CD14-positive monocyte (primary cell): ENCODE data around the gene FAM13C. TPM values are rescaled to one million over a fixed set of nuclear protein-coding genes. Genes with fewer than 3 reads are reported as not detected.

ENCODE experiments used
- DNase-seq, 3 donors: peaks; one replicate each; pipeline ENCODE4 v3.0.0-alpha.2; 2011 to 2022
- H2AFZ ChIP-seq: 2 replicates; pipeline ENCODE4 v1.6.0; 2012; ENCODE audit warnings: mild to moderate bottlenecking, low read depth, low read length, inconsistent platforms; ENCODE audit not compliant: insufficient read depth, poor library complexity, severe bottlenecking
- H3K27ac ChIP-seq, 2 donors: 1 replicate in 1 of 2; 2 replicates in 1 of 2; pipeline ENCODE4 v1.5.1; 2012 to 2013; ENCODE audit warnings: low read length in 2 of 2, control low read depth in 1 of 2, inconsistent platforms in 1 of 2, low read depth in 1 of 2, mild to moderate bottlenecking in 1 of 2
- H3K27me3 ChIP-seq, 2 donors: one replicate each; pipeline versions ENCODE4 v1.6.0 to v1.6.1; 2011 to 2013; ENCODE audit warnings: low read length in 2 of 2; ENCODE audit not compliant: control insufficient read depth in 2 of 2, insufficient read depth in 2 of 2
- H3K36me3 ChIP-seq, 2 donors: replicated peaks in 1 of 2; 1 replicate in 1 of 2; 2 replicates in 1 of 2; pipeline versions ENCODE4 v1.5.1 to v1.6.1; 2012 to 2013; ENCODE audit warnings: low read length in 2 of 2, control low read depth in 1 of 2, inconsistent platforms in 1 of 2, mild to moderate bottlenecking in 1 of 2; ENCODE audit not compliant: insufficient read depth in 2 of 2, control insufficient read depth in 1 of 2
- H3K4me1 ChIP-seq, 2 donors: 1 replicate in 1 of 2; 2 replicates in 1 of 2; pipeline versions ENCODE4 v1.5.1 to v1.6.1; 2012 to 2013; ENCODE audit warnings: low read length in 2 of 2, control low read depth in 1 of 2, inconsistent platforms in 1 of 2, mild to moderate bottlenecking in 1 of 2, moderate library complexity in 1 of 2; ENCODE audit not compliant: insufficient read depth in 2 of 2, control insufficient read depth in 1 of 2
- H3K4me2 ChIP-seq: replicated peaks from 2 replicates; pipeline ENCODE3; 2012; ENCODE audit warnings: low read length, moderate library complexity, mild to moderate bottlenecking; ENCODE audit not compliant: poor library complexity, severe bottlenecking; ENCODE audit errors: extremely low read depth
- H3K4me3 ChIP-seq, 3 experiments: fragments of 200-600 bp in 1 of 3; sonication (generic) in 1 of 3; replicated peaks in 1 of 3; 1 replicate in 2 of 3; 2 replicates in 1 of 3; pipeline ENCODE4 v1.5.1; 2011 to 2013; ENCODE audit warnings: low read length in 3 of 3, mild to moderate bottlenecking in 3 of 3, control low read depth in 2 of 3, low read depth in 2 of 3, inconsistent platforms in 1 of 3, moderate library complexity in 1 of 3
- H3K79me2 ChIP-seq: 2 replicates; pipeline ENCODE4 v1.6.0; 2012; ENCODE audit warnings: mild to moderate bottlenecking, control low read depth, inconsistent platforms, low read length, moderate library complexity; ENCODE audit not compliant: insufficient read depth
- H3K9ac ChIP-seq: 2 replicates; pipeline ENCODE4 v1.6.0; 2017; ENCODE audit warnings: low read length, mild to moderate bottlenecking; ENCODE audit not compliant: insufficient read depth, poor library complexity, severe bottlenecking
- H3K9me3 ChIP-seq, 2 donors: replicated peaks in 1 of 2; 1 replicate in 1 of 2; 2 replicates in 1 of 2; pipeline versions ENCODE4 v1.5.1 to v1.6.1; 2012 to 2013; ENCODE audit warnings: low read length in 2 of 2, control low read depth in 1 of 2; ENCODE audit not compliant: control insufficient read depth in 1 of 2, insufficient read depth in 1 of 2
- H4K20me1 ChIP-seq: 2 replicates; pipeline ENCODE4 v1.6.0; 2012; ENCODE audit warnings: mild to moderate bottlenecking, low read length, control low read depth, moderate library complexity; ENCODE audit not compliant: insufficient read depth
- H3K27ac Mint-ChIP-seq, 7 donors: one replicate each; pipeline ENCODE4 v1.8.0; 2020; ENCODE audit warnings: mild to moderate bottlenecking in 7 of 7, mixed read lengths in 7 of 7, moderate library complexity in 6 of 7, inconsistent platforms in 2 of 7
- H3K27me3 Mint-ChIP-seq, 3 donors: one replicate each; pipeline ENCODE4 v1.8.0; 2021 to 2022; ENCODE audit warnings: low read depth in 3 of 3, mild to moderate bottlenecking in 3 of 3, mixed read lengths in 3 of 3, moderate library complexity in 3 of 3, inconsistent platforms in 1 of 3
- H3K36me3 Mint-ChIP-seq, 2 donors: one replicate each; pipeline ENCODE4 v1.8.0; 2020; ENCODE audit warnings: mixed read lengths in 2 of 2, inconsistent platforms in 1 of 2, mild to moderate bottlenecking in 1 of 2
- H3K4me1 Mint-ChIP-seq: one replicate; pipeline ENCODE4 v1.8.0; 2020; ENCODE audit warnings: mild to moderate bottlenecking, mixed read lengths
- H3K4me3 Mint-ChIP-seq, 2 donors: one replicate each; pipeline ENCODE4 v1.8.0; 2020; ENCODE audit warnings: mild to moderate bottlenecking in 2 of 2, mixed read lengths in 2 of 2, moderate library complexity in 1 of 2
- H3K9me3 Mint-ChIP-seq, 7 donors: one replicate each; pipeline ENCODE4 v1.8.0; 2020 to 2022; ENCODE audit warnings: mixed read lengths in 7 of 7, mild to moderate bottlenecking in 6 of 7, moderate library complexity in 6 of 7, inconsistent platforms in 2 of 7
- WGBS: methylation state at CpG from one replicate; pipeline ENCODE4 v1.1.5; 2013; ENCODE audit warnings: missing lambda C conversion rate; ENCODE audit not compliant: insufficient coverage; 5-methylcytosine and 5-hydroxymethylcytosine counted together
- intact Hi-C, 2 donors: fragments of 100-400 bp; cut with micrococcal nuclease; formaldehyde crosslinking; loops; one replicate each; pipeline versions ENCODE4 v1.15.0 to v1.15.1; 2023
- polyA plus RNA-seq, 3 donors: library from polyadenylated mRNA; depleted of rRNA in 1 of 3; unstranded in 2 of 3; stranded (reverse) in 1 of 3; fragments of 300-500 nt in 2 of 3; fragments of >200 nt in 1 of 3; fragmentation: Illumina TruSeq in 2 of 3; gene quantifications; 1 replicate in 2 of 3; 2 replicates in 1 of 3; pipeline ENCODE4 v1.2.3, GENCODE V29; 2012 to 2021
- TF ChIP-seq, protein P1 (sequence below): fragments of 200-600 bp; IDR thresholded peaks from one replicate; pipeline ENCODE4 v1.8.0; 2022; ENCODE audit warnings: antibody characterized with exemption, mild to moderate bottlenecking

Gene FAM13C
- polyA plus RNA-seq, 3 donors = not detected

DNA sequence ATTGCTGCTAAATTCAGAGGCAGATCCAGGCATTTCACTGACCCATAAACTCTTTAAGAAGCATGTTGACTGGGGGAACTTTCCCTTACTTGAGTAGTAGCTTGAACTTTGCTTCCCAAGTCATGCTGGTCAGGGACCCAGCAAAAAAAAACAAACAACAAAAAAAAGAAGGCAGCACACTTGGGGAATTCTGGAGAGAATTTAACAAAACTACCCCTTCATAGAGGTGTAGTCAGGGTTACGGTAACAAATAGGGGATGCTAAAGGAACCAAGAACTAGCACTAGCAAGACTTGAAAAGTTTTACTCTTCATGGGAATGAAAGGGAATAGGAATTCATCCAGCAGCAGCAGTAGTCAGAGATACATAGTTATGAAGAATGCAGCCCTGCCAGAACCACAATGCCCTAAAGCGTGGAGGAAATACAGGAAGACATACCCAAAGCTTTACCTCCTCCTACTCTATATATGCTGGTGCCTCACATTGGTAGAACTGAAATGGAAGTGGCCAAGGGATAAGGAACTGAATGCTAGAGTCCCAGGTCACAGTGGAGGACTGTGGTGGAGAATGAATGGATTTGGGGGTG is 118.6 kb downstream of the FAM13C start:
- H3K27ac Mint-ChIP-seq = no peak overlapping the region
- no peaks in the 10 kb centered on the region for H3K36me3 Mint-ChIP-seq
- TF ChIP-seq, protein P1, sequence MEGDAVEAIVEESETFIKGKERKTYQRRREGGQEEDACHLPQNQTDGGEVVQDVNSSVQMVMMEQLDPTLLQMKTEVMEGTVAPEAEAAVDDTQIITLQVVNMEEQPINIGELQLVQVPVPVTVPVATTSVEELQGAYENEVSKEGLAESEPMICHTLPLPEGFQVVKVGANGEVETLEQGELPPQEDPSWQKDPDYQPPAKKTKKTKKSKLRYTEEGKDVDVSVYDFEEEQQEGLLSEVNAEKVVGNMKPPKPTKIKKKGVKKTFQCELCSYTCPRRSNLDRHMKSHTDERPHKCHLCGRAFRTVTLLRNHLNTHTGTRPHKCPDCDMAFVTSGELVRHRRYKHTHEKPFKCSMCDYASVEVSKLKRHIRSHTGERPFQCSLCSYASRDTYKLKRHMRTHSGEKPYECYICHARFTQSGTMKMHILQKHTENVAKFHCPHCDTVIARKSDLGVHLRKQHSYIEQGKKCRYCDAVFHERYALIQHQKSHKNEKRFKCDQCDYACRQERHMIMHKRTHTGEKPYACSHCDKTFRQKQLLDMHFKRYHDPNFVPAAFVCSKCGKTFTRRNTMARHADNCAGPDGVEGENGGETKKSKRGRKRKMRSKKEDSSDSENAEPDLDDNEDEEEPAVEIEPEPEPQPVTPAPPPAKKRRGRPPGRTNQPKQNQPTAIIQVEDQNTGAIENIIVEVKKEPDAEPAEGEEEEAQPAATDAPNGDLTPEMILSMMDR = no peak
- Histone ChIP-seq H3K4me1 (no peaks in the 10 kb centered on the region), H3K4me2 (no peak overlapping the region), H3K4me3 (no peak overlapping the region), H3K79me2 (no peaks in the 10 kb centered on the region), H3K27me3 (no peaks in the 10 kb centered on the region), H3K9me3 (no peaks in the 10 kb centered on the region), H3K9ac (no peak overlapping the region), H2AFZ (no peak overlapping the region), H4K20me1 (no peaks in the 10 kb centered on the region), H3K36me3 (no peaks in the 10 kb centered on the region), H3K27ac (no peak overlapping the region)
- intact Hi-C loops = no loop called here
- DNase-seq = no peak
- H3K27me3 Mint-ChIP-seq = peaks cover 0 to 1% (median 0%) of the 10 kb centered on the region in 3 donors
- H3K9me3 Mint-ChIP-seq = no peaks in the 10 kb centered on the region
- no peak overlapping the region for H3K4me3 Mint-ChIP-seq
- no CpG with 5 or more reads among the region's 2 CpGs for WGBS
- H3K4me1 Mint-ChIP-seq = peaks cover 2% of the 10 kb centered on the region

DNA sequence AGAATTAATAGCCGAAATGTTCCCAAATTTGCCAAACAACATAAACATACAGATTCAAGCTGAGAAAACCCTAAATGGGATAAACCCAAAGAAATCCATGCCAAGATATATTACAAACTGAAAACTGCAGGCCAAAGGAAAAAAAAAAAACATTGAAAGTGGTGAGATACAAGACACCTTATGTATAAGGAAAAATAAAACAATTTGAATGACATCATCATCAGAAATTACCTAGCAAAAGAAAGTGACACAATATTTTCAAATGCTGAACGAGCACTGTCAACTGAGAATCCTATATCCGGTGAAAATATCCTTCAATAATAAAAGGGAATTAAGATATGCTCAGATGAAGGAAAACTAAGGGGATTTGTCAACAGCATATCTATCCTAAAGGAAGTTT is 119.4 kb downstream of the FAM13C start:
- WGBS = no CpG with 5 or more reads among the region's 3 CpGs
- DNase-seq = no peak
- Histone ChIP-seq H3K79me2 (no peaks in the 10 kb centered on the region), H3K27ac (no peak overlapping the region), H3K36me3 (no peaks in the 10 kb centered on the region), H3K4me1 (no peaks in the 10 kb centered on the region), H3K9ac (no peak overlapping the region), H3K27me3 (no peaks in the 10 kb centered on the region), H3K9me3 (no peaks in the 10 kb centered on the region), H3K4me2 (no peak overlapping the region), H4K20me1 (no peaks in the 10 kb centered on the region), H2AFZ (no peak overlapping the region), H3K4me3 (no peak overlapping the region)
- Mint-ChIP-seq H3K27ac (no peak overlapping the region), H3K4me3 (no peak overlapping the region), H3K9me3 (no peaks in the 10 kb centered on the region), H3K4me1 (peaks cover 2% of the 10 kb centered on the region), H3K27me3 (peaks cover 0 to 1% (median 0%) of the 10 kb centered on the region in 3 donors), H3K36me3 (no peaks in the 10 kb centered on the region)
- intact Hi-C loops = no loop called here
- TF ChIP-seq, protein P1 = no peak
